Dermis blood vessel endothelial cell (primary cell): Measurements from ENCODE around the gene DISC1. TPM values are rescaled to one million over a fixed set of nuclear protein-coding genes. Genes with fewer than 3 reads are reported as not detected.
"Not testable (repeated sequence)": the region's sequence is repeated elsewhere in the genome, so short reads cannot be mapped to it uniquely, and the experiment has no call there.

Experiments
- DNase-seq: peaks from one replicate; pipeline ENCODE4 v3.0.0; 2010
- total RNA-seq: library from RNA; depleted of rRNA; stranded (reverse); fragments of >200 nt; gene quantifications from 2 replicates; pipeline ENCODE4 v1.2.3, GENCODE V29; 2014

DISC1 gene
- total RNA-seq, 1 donor from 2014 or later = 19.9 TPM

DNA sequence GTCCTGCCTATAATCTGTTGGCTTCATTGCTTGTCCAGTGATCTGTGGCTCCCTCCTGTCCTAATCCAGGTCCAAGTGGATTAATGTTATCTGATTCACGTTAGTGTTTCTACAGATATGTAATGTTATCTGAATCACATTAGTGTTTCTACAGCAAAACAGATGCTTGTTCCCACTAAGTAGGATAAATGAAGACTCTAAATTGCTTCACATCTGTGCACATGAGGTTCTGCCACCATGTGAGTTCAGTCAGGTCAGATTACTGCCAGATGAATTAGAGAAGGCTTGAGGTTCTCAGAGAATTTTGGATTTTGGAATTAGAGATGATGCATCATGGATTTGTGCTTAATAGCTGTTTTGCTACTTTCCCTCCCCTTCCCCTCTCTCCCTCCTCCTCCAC, 13.2 kb downstream of the DISC1 start:
- no peak for DNase-seq

DNA sequence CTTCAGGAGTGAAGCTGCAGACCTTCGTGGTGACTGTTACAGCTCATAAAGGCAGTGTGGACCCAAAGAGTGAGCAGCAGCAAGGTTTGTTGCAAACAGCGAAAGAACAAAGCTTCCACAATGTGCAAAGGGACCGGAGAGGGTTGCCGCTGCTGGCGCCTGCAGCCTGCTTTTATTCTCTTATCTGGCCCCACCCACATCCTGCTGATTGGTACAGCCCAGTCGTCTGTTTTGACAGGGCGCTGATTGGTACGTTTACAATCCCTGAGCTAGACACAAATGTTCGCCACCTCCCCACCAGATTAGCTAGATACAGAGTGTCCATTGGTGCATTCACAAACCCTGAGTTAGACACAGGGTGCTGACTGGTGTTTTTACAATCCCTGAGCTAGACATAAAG, 14.9 kb downstream of the DISC1 start:
- DNase-seq = not testable (repeated sequence)

DNA sequence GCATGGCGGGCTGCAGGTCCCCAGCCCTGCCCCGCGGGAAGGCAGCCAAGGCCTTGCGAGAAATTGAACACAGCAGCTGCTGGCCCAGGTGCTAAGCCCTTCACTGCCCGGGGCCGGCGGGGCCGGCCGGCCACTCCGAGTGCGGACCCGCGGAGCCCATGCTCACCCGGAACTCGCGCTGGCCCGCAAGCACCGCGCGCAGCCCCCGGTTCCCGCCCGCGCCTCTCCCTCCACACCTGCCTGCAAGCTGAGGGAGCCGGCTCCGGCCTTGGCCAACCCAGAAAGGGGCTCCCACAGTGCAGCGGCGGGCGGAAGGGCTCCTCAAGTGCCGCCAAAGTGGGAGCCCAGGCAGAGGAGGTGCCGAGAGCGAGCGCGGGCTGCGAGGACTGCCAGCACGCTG, 15.5 kb downstream of the DISC1 start:
- not testable (repeated sequence) for DNase-seq

DNA sequence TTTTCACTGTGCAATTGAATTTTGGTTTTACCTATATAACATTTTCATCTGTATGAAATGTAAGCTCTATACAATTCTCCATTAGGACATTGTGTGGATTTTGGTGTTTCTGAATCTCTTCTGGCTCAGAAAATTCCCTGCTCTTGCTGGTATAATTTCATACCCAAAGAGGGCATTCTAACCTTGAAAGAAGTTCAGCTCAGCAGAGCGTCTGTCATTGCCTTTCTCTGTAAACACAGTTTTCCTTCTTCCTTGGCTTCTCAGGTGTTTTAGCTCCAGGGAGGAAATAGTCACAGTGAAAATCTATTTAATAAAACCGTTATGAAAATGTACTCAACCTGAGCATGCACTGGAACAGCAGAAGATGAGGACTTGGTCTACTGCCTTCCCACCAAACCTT, 16.0 kb downstream of the DISC1 start:
- no peak for DNase-seq

DNA sequence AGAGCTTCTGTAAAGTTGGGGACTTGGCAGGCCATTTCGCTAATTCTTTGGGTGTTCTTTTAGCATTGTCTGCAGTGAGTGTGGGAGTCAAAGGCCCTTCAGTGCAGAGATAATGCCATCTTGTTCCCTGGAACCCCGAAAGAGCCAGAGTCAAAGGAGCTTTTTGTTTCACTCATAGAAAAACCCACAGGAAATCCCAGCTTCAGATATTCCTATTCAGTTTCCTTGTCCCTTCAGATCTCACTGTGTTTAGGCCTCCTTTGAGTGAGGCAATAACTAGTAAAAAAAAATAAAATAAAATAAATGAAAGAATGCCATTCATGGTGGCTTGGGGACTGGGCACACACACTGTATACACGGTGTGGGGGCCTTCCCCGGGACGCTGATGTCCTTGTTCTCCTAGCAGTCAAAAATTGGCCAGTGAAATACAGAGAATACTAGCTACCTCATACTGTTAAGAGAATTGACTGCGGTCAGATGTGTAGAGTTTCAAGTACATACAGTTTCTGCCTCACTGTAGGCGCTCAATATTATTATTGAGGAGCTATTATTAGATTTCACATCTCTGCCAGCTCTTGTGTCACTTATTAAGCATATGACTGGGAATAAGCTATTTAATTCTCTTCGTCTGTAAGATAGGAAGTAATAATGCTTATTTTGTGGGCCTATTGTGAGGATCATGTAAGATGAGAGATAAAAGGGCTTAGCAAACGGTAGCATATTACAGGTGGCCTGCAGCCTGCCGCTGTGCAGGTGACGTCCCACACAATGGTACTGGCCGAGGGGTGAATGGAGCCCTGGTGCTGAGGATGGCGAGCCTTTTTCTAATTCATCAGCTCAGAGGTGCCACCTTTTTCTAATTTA, 16.7 kb downstream of the DISC1 start:
- DNase-seq = no peak

DNA sequence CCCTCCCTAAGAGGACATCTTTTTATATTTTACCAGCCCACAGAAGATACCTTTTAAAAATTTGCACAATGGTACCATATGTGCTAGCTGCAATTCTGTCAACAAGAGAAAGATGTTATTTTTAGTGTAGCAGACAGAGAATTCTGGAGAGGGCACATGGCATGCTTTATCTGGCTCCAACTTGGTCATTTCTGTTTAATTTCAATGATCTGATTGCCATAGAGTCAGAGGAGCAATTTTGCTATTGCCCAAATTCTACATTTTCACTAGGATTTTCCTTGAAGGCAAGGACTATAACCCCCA, 17.3 kb downstream of the DISC1 start:
- no peak for DNase-seq

DNA sequence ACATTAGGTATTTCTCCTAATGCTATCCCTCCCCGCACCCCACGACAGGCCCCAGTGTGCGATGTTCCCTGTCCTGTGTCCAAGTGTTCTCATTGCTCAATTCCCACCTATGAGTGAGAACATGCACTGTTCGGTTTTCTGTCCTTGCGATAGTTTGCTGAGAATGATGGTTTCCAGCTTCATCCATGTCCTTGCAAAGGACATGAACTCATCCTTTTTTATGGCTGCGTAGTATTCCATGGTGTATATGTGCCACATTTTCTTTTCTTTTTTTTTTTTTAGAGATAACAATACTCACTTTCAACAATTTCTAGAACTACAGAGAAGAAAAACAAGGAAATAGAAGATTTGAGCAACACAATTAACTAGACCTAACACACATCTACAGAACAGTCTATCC, 19.0 kb downstream of the DISC1 start:
- not testable (repeated sequence) for DNase-seq

DNA sequence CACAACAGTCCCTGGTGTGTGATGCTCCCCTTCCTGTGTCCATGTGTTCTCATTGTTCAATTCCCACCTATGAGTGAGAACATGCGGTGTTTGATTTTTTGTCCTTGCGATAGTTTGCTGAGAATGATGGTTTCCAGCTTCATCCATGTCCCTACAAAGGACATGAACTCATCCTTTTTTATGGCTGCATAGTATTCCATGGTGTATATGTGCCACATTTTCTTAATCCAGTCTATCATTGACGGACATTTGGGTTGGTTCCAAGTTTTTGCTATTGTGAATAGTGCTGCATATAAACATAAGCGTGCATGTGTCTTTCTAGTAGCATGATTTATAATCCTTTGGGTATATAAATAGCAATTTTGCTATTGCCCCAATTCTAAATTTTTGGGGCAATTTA, 19.6 kb downstream of the DISC1 start:
- DNase-seq = not testable (repeated sequence)

DNA sequence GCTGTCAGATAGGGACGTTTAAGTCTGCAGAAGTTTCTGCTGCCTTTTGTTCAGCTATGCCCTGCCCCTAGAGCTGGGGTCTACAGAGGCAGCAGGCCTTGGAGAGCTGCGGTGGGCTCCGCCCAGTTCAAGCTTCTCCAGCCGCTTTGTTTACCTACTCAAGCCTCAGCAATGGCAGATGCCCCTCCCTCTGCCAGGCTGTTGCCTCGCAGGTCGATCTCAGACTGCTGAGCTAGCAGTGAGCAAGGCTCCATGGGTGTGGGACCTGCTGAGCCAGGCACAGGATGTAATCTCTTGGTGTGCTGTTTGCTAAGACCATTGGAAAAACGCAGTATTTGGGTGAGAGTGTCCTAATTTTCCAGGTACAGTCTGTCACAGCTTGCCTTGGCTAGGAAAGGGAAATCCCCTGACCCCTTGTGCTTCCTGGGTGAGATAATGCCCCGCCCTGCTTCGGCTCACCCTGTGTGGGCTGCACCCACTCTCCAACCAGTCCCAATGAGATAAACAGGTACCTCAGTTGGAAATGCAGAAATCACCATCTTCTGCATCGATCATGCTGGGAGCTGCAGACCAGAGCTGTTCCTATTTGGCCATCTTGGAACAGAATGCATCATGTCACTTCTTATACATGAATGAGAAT, 25.2 kb downstream of the DISC1 start:
- not testable (repeated sequence) for DNase-seq

DNA sequence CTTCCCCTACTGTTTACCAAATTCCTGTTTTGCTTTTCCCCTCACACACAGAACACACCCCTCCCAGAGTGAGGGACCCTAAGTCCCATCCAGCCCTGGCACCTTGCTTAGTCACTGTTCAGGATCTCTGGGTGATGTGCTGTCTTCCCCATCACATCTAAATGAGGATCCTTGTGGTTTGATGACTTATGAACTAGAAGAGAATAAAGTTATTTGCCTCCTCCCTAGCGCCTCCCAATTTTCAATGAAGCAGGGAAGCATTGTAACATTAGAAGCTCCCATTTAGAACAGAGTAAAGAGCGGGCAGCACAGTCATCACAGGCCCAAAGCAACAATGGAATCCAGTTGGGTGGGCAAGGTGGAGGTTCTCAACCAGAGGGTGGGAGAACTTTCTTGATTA, 27.0 kb downstream of the DISC1 start:
- no peak for DNase-seq

DNA sequence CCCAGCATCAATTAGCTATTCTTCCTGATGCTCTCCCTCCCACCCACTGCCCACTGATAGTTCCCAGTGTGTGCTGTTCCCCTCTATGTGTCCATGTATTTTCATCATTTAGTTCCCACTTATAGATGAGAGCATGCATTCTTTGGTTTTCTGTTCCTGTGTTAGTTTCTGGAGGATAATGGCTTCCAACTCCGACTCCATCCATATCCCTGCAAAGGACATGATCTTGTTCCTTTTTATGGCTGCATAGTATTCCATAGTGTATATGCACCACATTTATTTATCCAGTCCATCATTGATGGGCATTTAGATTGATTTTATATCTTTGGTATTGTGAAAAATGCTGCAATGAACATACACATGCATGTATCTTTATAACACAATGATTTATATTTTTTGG, 30.2 kb downstream of the DISC1 start:
- DNase-seq = no peak

DNA sequence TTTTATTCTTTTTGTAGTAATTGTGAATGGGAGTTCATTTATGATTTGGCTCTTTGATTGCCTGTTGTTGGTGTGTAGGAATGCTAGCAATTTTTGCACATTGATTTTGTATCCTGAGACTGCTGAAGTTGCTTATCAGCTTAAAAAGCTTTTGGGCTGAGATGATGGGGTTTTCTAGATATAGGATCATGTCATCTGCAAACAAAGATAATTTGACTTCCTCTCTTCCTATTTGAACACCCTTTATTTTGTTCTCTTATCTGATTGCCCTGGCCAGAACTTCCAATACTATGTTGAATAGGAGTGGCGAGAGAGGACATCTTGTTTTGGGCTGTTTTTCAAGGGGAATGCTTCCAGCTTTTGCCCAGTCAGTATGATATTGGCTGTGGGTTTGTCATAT, 31.6 kb downstream of the DISC1 start:
- not testable (repeated sequence) for DNase-seq

DNA sequence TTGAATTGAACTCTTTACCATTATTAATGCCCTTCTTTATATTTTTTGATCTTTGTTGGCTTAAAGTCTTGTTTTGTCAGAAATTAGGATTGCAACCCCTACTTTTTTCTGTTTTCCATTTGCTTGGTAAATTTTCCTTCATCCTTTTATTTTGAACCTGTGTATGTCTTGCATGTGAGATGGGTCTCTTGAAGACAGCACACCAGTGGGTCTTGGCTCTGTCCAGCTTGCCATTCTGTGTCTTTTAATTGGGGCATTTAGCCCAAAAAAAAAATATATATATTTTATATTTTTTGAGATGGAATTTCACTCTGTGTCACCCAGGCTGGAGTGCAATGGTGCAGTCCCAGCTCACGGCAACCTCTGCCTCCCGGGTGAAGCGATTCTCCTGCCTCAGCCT, 33.6 kb downstream of the DISC1 start:
- no peak for DNase-seq

DNA sequence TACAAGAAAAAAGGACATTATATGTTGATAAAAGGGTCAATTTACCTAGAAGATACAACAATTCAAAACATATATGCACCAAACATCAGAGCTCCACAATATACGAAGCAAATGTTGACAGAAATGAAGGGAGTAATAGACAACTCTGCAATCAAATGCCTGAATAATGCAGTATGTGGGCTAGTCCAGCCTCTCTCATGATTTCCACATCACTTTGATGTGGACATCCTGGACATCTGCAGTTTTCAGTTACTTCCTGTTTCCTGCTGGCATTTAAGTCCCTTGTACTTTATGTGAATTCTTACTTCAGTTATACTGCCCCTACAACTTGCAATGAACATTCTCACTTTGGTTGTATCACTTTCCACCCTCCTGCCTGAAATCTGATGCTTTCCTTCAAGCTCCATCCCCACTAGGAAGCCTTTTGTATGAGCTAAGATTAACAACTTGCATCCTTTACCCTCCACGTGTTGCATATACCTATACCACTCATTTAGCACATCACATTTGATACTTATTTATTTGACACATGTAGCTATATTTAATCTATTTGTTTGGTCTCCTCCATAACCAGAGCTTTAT, 36.7 kb downstream of the DISC1 start:
- peak; percentile 15 for DNase-seq

DNA sequence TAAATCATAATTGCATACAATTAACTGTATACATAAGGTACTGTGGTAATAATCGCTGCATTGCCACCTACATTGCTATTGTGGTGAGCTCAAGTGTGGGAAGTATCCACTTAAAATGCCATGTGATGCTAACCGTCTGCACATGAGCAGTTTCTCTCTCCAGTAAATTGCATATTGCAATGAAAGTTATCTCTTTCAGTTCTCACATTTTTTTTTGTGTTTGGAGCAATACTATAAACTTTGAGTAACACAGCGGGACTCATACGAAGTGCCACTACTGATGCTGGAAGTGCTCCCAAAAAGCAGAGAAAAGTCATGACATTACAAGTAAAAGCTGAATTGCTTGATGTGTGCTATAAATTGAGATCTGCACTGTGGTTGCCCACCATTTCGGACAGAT, 38.5 kb downstream of the DISC1 start:
- DNase-seq = no peak

DNA sequence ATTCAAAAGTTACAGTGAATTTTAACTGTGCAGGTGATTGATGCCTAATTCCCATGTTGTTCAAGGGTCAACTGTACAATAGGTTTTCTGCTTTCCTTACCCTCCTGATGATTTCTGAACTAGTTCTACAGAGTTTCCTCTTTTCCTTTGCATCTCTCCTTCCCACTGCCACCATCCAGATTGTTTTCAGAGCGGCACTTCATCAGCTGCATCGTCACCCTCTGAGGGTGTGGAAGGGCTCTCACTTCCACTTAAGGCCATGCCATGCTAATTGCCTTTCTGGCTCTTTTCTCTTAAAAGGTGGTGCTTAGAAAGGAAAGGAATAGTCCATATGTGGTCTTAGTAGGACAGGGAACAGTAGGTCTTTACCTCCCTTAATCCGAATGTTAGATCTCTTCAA, 39.1 kb downstream of the DISC1 start:
- no peak for DNase-seq

DNA sequence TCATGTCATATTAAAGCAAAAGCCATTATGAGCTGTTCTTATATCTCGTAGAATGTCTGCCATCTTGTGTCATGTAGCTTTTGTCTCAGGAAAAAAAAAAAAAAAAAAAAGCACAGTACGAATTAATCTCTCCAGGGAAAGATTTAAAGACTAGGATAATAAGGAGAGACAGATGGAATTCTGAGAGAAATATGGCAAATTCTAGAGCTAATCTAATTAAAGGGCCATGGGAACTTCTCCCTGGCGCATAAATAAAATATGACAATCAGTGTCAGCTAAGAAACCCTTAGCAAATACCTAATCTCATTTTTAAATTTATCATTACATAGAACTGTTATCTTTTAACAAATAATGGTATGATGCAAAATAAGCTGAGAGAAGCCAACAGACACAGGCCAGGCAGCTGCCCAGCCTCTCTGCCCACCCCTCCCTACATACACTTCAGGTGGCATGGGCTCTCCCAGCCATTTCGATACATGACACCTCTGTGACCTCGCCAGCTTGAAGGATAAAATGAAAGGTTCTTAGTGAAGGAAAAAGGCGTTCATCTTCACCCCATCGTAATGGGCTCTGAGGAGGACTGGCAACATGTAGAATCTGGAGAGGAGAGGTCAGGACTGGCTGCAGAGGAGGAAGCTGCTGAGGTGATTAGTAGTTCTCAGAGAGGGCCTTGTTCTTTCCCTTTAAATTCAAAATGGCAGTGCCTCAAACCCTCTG, 39.8 kb downstream of the DISC1 start:
- DNase-seq = no peak

DNA sequence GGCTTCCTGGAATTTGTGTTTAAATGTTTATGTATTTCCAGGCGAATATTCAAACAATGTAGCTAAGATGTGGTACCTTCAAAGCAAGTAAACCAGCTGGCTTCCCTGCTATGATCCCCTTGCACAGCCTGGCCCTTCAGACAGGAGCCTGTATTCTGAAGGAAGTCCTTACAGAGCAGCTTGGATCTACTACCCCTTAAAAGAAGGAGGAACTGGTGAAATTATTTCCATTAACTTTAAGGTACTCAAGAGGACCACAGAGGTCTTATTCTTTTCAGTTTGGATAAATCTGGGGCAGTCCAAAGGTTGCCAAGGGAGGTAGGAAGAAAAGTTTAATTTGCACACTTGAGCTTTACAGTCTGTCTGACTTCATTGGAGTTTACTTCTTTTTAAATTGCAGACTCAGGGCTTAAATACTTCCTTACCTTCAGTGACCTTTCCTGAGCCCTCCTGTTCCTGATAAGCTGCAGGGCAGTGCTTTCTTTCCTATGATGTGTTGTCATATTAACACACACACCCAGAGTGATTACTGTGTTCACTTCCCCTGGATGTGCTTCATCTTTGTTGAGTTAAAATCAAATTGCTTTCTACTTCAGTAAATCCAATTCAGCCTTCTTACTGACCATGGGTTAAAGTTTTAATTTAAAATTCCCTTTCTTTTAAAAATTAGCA, 40.5 kb downstream of the DISC1 start:
- DNase-seq = no peak

DNA sequence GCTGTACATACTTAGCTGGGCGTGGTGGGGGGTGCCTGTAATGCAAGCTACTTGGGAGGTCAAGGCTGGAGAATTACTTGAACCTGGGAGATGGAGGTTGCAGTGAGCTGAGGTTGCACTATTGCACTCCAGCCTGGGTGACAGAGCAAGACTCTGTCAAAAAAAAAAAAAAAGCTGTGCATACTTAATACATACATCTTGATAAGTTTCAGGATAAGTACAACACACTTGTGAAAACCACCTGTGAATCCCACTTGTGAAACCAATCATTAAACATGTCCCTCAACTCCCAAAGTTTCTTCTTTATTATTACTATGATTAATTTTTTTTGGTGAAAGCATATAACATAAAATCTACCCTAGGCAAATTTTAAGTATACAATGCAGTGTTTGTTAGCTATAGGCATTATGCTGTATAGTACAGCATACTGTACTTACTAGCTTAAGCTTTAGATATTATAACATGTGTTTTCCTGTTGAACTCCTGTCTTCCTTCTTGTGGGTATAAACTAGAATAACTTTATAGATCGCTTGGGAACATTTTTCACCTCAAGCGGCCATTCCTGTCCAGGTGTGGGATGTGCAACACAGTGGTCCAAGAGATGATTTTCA, 41.4 kb downstream of the DISC1 start:
- no peak for DNase-seq

DNA sequence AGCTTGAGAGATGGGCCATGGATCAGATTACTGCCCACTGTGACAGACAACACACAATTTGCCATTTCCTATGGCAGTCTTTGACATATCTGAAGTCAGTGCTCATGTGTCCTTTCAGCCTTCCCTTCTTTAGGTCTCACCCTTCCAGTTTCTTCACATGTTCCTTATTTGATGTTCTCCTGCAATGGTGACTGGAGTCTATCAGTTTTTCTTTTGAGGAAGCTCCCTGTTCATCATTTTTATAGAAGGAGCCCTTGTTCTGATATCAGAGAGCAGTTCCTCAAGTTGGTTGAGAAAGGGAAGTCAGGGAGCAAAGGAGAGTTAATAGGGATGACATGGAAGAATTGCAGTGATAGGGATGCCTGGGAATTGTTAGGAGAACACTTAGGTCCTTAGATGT, 42.2 kb downstream of the DISC1 start:
- no peak for DNase-seq

DNA sequence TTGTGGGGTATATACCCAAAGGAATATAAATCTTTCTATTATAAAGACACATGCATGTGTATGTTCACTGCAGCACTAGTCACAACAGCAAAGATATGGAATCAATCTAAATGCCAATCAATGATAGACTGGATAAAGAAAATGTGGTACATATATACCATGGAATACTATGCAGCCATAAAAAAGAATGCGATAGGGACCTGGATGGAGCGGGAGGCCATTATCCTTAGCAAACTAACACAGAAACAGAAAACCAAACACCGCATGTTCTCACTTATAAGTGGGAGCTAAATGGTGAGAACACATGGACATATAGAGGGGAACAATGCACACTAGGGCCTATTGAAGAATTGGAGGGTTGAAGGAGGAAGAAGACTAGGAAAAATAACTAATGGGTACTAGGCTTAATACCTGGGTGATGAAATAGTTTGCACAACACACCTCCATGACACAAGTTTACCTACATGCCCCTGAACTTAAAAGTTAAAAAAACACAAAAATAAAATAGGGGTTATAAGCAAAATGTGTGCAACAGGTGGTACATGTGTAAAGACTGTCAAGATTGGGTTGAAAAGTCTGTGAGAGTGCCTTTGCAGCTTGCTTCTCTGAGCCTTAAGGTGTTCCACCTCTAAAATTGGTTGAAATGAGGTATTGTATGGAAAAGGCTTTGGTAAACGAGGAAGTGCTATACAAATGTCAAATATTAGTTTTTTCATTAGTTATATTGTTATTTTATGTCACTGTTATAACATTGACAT, 43.5 kb downstream of the DISC1 start:
- DNase-seq = not testable (repeated sequence)

DNA sequence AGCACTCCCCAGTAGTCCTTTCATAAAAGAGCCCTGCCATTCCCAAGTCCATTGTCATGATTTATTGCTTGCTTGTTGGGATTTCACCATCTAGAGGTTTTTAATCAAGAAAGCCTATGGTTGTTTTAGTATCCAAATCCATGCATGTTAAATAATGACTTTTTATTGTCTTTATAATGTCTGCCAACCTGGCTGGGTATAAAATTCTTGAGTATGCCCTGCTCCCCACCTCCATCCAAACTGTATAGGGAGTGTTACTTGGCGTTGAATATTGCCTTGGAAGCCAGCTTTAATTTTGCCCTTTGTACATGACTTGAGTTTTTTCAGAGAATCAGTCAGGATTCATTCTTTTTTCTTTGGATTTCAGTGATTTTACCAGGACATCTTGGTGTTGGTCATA, 44.2 kb downstream of the DISC1 start:
- DNase-seq = no peak
